CD4-positive, alpha-beta T cell treated with Interleukin-4 for 1 hour (primary cell): ENCODE data around the gene NUDT7.

Source experiments
- DNase-seq, 2 donors: peaks; one replicate each; pipeline ENCODE4 v3.0.0-alpha.2; 2020 to 2022

NUDT7 gene

DNA sequence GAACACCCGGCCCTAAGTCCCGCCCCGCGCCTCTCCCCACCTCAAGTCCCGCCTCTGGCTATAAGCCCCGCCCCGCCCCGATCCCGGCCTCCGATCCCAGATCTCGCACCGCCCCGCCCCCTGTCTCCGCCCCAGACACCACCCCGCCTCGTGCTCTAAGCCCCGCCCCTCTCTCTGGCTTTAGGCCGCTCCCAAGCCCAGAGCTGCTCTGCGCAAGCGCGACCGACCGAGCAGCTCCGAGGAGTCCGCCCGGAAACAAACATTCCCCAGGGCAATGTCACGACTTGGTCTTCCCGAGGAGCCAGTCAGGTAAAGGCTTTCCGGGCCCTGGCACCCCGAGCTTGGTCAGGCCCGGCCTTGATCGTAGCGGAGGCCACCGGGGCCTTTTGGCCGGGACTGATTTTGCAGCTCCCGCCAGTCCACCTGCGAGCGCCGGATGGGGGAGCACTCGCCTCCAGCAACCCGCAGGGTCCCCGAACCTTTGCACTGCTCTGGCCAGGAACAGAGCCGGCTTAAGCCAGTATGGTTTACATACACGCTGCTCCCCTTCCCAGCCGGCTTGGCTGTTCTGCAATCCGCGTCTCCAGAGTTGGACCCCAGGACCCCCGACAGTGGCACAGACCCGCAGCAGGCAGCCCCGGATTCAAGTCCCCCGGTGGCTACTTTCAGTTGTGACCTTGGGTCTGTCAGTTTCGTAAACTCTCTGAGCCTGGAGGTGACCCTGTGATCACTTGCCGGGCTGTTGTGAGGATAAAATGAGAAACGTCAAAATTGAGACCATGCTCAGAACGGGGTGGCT lies at the start of gene NUDT7:
TSS of gene NUDT7 (plus strand) at position 206 of the 799 bp plus-strand sequence. CDS start at position 275, 69 bp downstream.
- DNase-seq: peak; percentile 96

DNA sequence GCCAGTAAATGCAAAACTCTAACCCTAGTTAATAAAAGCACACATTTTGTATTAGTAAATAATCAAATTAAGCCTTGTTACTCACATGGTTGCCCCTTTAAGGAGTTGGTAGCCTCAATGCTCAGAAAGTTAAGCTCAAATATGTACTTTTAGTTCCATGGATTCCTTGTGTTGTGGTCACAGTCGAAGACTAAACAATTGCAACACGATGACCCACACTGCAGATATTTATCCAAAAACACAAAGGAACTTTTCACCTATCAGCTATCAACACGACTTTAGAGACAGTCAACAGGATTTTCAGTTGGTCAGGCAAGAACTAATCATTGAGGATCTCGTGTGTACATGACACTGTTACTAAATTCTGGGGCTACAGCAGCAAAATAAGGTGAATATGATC lies 47.4 kb upstream of the NUDT7 start:
- no peak for DNase-seq

DNA sequence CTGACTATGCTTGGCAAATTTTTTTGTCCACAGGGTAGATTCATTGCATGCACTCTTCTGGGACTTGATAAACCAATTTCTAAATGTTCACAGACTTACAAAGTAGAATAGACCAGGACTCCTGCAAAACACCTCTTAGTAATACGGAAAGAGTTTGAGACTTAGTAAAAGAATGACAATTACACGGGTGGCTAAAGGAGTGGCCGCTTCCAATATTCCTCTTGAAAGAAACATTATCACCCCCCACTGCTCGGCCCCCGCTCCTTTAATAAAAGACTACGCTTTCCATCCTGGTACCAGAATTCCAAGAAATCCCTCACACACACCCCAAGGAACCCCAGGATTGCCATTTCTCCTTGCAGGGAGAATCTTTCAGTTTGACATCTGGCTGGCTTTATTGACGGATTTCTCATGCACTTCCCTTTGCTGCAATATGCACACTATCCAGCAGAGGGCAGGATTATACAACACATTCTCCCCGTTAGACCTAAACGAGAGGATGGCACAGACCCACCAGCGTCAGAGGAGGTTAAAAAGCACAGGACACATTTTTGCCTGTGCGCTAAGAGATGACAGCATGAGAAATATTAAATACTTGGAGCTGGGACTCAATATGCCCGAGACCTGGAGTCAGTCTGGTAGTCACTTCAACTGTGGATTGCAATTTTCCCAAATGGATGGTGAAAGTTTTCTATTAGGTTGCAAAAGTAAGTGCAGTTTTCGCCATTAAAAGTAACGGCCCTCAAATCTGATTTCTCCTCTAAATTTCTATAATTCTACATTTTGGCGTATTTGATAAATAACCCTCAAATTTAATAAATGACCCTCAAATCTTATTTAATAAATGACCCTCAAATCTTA lies 46.6 kb upstream of the NUDT7 start:
- peak; percentile 59 to 67 for DNase-seq

DNA sequence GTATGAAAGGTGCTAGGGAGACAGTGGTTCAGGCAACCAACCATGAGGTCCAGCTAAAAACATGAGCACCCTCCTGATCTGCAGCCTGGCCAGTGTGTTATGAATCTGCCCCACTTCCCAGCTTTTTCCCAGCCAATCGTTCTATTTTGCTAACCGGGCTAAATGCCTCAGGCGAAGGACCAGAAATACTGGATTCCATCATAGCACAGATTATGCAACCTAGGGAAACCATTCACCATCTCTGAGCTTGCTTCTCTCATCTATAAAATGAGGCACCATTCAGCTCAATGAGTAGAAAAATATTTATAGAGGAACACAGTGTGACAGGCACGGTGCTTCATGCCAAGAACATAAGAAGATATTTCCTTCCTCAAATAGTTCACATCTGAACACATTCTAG lies 45.2 kb upstream of the NUDT7 start:
- DNase-seq: no peak

DNA sequence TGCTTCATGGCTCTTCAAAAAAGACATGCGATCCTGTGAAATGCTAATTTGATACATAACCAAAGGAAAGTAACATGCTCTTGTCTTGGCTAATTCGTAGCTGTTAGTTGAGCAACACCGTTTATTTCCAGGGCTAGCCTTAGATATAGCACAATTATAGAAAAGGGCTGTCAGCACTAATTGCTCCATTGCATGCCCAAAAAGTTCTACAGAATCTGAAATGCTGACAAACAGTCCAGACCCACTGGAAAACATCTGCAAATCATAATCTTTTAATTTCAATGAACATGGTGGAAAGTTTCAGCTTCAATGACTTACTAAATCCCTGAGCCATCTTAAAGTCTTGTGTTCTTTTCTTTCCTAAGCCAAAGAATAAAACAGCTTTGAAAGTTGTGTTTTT lies 42.9 kb upstream of the NUDT7 start:
- no peak for DNase-seq

DNA sequence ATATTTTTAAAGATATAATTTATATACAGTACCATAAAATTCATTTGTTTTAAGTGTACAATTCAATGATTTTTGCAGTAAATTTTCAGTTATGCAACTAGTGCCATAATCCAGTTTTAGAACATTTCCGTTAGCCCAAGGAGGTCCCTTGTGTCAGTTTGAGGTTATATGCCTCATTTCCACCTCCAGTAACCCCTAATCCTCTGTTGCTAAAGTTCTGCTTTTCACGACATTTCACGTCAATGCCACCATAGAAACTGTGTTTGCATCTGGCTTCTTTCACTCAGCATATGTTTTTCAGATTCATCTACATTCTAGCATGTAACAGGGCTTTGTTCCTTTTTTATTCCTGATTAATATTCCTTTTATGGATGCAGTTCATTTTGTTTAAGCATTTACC lies 42.4 kb upstream of the NUDT7 start:
- peak in 1 of 2 donors; percentile 17 for DNase-seq

DNA sequence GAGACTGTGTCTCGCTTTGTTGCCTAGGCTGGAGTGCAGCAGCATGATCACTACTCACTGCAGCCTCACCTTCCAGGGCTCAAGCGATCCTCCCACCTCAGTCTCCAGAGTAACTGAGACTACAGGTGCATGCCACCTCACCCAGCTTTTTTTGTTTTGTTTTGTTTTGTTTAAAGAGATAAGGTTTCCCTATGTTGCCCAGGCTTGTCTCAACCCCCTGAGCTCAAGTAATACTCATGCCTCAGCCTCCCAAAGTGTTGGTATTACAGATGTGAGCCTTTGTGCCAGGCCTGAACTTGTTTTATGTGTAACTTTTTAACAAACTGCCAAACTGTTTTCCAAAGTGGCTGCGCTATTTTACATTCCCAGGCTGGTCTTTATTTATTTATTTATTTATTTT lies 41.8 kb upstream of the NUDT7 start:
- DNase-seq: no peak

DNA sequence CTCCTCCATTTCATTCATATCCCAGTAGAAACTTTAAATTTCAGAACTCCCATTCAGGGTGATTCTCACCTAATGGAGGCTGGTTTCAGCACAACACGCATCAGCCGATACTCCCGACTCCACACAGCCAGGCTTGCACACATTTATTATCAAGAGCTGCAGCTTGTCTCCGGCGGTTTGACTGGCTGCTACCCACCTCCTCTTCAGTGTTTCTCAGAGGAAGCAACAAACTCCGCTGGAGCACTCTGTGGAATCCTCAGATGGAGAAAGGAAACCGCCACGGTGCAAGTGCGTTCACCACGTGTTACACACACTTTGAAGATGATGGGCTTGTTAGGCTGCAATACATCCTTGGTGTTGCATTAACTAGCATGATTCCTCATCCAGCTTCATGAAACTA lies 39.7 kb upstream of the NUDT7 start:
- no peak for DNase-seq

DNA sequence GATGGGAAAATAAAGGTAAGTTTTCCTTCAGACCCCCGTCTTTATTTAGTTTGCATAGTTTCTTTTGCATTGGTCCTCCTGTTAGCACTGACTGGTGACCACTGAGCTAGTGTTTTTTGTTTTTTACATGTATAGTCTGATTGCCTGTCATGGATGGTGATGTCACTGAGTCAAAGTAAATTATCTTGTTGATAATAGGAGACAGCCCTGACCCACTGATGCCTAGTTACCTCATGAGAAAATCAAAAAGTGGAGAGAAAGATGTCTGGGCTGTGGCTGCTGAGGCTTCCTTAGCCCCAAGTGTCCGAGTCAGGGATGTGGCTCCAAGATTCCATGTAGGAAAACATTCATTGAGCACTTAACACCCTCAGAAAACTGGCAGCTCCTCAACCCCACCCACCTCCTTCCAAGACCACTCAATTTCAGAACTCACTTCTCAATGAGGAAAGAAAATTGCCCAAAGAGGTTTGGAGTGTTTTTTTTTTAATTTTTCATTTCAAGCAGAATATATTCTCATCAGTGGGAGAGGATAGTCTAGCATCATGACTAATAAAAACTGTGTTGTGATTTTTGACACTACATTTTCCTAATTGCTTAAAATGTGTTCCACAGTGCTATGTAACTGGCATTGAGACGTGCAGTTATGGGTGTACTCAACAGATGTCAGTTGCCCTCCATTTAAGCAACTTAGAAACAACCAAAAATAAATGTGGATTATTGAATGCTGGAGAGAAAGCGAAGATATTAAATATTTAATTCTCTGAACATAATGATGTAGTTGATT lies 38.7 kb upstream of the NUDT7 start:
- no peak for DNase-seq

DNA sequence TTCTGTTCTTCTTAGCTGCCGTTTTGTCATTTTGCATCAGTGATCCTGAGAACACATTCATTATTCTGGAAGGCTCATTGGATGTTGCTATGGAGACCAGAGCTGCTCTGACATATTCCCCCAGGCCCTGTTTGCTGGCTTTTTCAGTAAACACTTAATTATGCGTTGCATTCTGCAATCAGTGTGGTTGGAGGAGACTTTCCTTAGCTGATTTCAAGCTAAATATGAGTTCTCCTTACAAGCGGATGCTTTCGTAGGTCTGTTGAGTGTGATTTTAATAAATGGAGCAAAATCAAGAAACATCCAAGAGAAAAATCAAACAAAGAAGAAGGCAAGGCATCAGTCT lies 38.2 kb upstream of the NUDT7 start:
- DNase-seq: no peak

DNA sequence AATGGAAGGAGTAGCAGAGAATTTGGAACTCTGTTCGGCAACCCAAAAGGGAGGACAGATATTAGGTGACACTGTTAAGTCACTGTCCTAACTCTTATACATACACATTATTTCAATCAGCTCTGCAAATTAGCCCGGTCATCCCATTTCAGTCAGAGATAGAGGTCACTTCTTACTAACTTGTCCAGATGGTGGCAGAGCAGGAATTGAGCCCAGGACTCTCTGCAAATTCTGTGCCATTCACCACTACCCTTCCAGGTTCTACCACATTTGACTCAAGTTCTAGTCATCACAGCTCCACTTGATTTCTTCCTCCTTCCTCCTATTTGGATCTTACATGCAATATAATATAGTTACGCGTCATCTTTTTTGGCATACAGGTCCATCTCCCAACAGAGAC lies 35.9 kb upstream of the NUDT7 start:
- no peak for DNase-seq

DNA sequence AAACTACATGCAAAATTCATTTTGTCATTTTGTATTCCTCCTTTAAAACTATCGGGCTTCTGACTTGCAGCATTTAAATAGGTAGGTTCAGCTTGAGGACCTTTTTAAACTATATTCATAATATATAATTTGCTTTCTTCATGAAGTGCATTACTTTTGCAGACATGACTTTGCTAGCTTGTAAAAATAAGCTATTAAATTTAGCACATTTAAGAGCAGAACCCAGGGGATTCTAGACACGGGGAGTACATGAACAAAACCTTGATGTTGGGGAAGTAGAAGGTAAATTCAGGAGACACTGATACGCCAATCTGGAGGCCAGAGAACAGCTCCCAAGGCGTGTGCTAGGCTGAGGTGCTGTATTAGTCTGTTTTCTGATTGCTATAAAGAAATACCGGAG lies 32.3 kb upstream of the NUDT7 start:
- DNase-seq: no peak

DNA sequence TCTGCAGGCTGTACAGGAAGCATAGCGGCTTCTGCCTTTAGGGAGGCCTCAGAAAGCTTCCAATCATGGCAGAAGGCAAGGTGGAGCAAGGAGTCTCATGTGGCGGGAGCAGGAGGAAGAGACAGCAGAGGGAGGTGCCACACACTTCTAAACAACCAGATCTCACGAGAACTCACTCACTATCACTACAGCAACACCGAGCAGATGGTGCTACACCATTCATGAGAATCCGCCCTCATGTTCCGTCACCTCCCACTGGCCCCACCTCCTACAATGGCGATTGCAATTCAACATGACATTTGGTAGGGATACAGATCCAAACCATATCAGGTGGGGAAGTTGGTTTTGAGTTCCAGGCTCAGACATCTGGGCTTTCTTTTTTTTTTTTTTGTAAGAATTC lies 31.9 kb upstream of the NUDT7 start:
- DNase-seq: no peak

DNA sequence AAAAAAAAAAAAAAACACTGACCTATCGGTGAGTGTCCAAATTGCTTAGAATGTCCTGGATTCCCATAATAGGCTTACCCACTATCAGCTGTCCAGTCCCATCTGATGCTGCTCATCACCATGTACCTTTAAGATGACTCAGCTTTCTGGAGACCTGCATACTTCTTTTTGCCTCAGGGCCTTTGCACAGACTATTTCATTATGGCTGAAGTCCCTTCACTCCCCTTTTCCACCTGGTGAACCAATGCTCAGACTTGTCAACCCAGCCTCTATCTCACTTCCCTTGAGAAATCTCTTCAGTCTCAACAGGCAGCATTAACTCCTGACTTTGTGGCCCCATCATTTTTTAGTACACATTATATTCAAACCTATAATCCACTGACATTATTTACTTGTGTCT lies 29.7 kb upstream of the NUDT7 start:
- DNase-seq: no peak

DNA sequence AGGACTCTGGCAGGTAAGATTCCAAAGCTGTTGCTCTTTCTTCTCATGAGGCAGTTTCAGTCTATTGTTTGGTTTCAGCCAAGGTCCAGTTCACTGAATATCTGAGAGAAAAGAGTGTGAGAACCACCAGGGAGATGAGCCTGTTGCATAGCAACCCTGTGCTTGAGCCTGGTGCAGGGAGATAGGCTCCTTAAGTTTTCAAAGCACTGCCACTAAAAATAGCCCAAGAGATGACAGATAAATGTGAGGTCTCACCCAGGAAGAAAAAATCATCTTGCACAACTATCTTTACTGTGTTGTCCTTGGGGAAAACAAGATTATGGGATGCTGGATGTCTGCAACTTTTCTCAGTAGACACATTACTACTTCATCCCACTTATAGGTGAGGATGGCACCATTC lies 26.2 kb upstream of the NUDT7 start:
- no peak for DNase-seq

DNA sequence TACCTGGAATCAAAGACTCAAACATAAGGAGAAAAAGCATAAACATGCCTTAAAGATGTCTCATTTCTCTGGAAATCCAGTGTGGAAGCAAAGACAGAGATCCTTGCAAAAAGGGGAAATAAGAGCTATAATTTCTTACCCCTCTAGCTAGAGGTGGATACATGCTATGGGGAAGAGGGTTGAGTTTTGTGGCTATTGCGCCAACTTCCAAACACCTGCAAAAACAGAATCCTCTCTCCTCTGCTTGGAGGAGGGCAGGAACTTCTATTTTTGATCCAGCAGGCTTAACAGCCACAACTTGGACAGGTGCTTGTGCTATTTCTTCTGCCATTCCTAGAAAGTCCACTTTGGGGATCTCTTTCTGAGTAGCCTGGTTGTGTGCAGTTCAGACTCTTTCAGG lies 21.5 kb upstream of the NUDT7 start:
- DNase-seq: no peak

DNA sequence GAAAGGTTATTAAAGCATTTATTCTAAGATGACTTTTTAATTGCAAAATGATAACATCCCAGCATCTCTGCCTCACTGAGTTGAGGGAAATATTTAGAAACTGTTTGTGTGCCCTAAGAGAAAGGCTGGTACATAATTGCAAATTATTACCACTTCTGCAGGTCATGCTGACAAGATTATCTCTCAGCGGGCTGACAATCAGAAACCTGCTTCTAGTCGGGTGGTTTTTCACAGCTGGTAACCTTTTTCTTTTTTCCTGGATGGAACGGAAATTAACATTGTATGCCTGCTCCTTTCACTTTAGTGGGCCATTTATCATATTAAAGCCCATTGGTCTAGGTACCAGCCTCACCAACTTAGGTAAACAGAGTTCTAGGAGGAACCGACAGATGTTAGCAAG lies 17.0 kb upstream of the NUDT7 start:
- no peak for DNase-seq

DNA sequence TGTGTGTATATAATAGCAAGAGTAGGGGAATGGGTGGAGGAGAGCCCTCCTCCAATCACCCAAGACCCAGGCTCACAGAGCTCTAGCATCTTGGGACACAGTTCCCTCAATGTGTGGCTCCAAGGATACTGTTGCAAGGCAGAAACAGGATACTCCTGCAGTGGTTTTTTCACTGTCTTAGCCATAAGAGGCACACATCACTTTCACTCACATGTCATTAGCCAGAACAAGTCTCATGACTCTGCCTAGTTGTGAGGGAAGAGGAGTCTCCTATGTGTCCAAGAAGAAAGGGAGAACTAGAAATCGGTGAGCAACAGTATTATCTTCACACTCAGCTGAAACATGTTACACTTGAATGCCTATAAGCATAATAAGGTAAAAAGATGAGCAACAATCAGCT lies 11.1 kb upstream of the NUDT7 start:
- no peak for DNase-seq

DNA sequence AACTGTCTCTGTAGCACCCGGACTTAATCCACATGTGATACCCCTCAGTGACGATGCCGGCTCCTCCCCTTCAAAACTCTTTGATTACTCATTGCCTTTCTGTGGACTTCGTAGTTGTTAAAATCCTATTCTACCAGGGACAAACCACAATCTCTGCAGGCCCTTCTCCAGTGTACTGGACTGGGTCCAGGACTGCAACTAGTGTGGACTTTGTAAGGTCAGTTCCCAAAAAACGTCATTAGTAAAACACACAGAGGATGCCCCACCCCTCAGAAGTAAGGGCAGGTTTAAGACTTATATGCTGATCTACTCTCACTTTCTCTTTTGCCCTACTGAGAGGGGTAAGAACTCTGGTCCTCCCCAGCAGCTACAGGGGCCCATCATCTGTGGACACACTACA lies 10.5 kb upstream of the NUDT7 start:
- no peak for DNase-seq

DNA sequence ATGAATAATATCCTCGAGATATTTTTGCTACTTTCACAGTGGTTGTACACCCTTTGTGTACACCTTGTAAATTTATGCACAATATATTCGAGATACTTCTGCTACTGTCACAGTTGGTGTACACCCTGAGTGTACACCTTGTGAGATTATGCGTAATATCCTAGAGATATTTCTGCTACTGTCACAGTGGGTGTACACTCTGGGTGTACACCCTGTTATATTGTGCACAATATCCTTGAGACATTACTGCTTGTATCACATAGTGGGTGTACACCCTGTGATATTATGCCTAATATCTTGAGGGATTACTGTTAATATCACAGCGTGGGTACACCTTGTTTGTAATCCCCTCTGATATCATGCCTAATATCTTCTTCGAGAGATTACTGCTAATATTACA lies 7.2 kb upstream of the NUDT7 start:
- DNase-seq: no peak

DNA sequence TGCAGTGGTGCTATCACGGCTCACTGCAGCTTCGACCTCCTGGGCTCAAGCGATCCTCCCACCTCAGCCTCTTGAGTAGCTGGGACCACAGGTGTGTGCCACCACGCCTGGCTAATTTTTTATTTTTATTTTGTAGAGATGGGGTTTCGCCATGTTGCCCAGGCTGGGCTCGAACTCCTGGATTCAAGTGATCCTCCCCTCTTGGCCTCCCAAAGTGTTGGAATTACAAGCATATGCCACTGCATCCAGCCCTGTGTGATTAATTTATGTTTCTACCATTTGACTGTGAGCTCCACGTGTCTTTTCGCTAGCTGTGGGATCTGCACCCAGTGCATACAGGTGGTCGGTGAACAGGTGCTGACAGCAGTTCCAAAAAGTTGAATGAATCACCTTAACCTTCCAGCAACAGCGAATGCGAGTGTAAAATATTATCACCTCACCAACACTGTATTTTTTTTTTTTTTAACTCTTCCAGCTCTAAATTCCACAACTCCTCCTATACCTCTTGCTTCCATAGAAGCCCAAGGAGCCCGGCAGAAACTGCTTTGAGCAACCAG lies 484 bp upstream of the NUDT7 start:
- DNase-seq: no peak

DNA sequence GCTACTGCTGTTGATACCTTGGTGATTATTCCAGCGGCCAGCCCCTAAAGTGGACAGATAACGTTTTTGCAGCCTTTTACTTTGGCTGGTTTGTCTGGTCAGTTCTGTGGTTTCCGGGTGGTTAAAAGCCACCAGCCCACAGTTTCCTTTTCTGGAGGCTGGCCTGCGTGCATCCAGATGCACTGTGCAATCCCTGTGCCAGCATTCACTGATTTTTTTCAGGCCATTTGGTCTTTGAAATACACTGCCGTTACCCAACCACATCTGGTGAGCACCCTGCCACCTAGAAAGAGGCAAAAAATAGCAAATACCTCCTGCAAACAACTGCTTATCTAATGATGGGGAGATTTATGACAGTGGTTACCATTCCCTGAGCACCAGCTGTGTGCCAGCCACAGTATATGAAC lies 797 bp downstream of the NUDT7 start:
- DNase-seq: peak; percentile 11 to 17

DNA sequence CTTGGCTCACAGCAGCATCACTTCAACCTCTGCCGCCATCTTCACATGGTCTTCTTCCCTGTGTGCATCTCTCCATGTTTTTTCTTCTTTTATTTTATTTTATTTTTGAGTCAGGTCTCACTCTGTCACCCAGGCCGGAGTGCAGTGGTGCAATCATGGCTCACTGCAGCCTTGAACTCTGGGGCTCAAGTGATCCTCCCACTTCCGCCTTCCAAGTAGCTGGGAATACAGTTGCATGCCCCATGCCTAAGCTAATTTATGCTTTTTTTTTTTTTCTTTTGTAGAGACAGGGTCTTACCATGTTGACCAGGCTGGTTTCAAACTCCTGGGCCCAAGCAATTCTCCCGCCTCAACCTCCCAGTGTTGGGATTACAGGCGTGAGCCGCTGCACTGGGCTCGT lies 1.9 kb downstream of the NUDT7 start:
- DNase-seq: no peak
